NCI-H748 treated with DMSO at 0.1 percent for 48 hours (cell line): ENCODE data around the gene EIPR1.
"Not testable (repeated sequence)": the region's sequence is repeated elsewhere in the genome, so short reads cannot be mapped to it uniquely, and the experiment has no call there.

Source experiments
- DNase-seq: peaks from one replicate; lab custom pipeline; 2025; lab: John Stamatoyannopoulos, UW

The EIPR1 gene

DNA sequence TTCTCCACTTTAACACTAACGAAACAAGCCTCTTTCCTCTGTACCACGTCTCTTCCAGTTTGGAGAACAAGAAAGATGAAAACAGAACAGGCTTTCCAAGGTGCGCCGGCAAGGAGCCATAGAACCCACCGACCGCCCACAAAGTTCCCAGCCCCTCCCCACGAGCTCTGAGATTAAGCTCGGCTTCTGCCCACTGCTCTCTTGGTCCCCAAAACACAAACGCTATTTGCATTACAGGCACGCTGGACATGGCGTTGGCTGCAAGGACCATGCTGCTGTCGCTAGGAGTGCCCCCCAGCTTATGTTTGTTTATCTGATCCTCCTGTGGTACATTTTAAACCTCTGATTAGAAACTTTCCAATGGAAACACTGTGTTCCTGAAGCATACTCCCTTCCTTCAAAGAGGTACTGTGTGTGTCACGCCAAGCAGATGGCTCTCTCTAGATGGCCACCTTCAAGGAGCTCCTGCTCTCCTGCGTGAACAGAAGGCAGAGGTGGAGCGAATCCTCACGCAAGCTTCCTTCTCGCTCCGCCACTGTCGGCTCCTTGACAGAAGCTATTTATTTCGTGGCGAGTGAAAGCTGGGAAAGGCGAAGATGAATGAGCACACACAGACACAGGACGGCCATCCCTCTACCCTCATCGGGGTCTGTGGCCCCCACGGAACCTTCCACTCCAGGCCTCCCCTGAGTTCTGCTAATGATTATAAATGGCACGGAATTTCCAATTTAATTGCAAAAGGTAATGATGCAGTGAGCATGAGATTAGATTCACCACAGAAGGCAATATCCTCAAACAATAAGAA is 166.2 kb downstream of the EIPR1 start:
- no peak for DNase-seq

DNA sequence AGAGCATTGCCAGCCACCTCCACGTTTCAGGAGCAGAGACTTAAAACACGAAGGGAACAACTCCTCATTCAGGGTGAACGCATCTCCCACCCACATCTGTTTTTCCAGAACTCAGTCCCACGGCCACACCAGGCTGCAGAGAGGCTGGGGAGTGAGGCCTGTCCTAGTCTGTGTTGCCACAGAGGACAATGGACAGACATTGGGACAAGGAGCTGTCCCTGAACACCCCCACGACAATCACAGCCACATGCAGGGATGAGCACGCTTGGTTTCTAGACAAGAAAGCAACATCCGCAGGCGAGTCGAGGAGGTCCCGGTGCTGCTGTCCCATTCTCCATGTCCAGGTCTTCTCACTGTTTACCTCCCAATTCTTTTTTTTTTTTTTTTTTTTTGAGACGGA is 167.4 kb downstream of the EIPR1 start:
- DNase-seq = no peak

DNA sequence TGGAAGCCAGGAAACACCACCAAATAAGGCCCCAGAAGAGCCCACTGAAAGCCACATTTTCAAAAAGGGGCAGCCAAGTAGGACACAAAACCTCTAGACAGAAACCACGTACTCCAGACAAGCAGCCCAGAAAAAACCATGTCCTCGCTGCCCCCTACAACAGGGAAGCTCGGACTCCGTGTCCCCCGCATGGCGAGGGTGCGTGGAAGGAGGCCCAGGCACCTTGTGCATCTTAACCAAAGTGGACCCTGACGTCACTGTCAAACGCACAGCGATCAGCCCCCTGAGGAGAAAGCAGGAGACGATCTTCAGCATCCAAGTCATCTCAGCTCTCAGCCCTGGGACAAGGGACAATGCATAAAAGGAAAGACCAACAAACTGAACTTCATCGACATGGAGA is 168.4 kb downstream of the EIPR1 start:
- DNase-seq = no peak

- no peak for DNase-seq
Observed at GRCh38 chr2:3208591-3208990, 169.0 kb downstream of the EIPR1 start.

GRCh38 chr2:3208179-3208578 is 169.4 kb downstream of the EIPR1 start:
- DNase-seq = no peak

DNA sequence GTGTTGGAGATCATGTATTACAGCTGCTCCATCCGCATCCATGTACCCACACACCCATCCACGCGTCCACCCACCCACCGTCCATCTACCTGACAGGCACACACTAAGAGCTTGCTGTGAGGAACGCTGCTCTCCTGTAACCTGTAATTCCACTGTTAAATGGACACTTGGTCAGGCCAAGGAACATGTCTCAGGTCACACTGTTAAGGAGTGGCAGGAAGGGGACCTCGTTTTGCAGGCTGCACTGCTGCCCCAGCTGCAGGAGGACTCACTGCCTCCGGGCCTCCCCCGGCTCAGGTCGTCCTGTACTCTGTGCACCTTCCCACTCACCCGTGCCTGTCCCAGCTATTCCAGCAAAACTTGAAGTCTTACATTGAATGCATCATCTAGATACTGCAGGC is 170.5 kb downstream of the EIPR1 start:
- DNase-seq = no peak

GRCh38 chr2:3205845-3206244 is 171.8 kb downstream of the EIPR1 start:
- DNase-seq = no peak

DNA sequence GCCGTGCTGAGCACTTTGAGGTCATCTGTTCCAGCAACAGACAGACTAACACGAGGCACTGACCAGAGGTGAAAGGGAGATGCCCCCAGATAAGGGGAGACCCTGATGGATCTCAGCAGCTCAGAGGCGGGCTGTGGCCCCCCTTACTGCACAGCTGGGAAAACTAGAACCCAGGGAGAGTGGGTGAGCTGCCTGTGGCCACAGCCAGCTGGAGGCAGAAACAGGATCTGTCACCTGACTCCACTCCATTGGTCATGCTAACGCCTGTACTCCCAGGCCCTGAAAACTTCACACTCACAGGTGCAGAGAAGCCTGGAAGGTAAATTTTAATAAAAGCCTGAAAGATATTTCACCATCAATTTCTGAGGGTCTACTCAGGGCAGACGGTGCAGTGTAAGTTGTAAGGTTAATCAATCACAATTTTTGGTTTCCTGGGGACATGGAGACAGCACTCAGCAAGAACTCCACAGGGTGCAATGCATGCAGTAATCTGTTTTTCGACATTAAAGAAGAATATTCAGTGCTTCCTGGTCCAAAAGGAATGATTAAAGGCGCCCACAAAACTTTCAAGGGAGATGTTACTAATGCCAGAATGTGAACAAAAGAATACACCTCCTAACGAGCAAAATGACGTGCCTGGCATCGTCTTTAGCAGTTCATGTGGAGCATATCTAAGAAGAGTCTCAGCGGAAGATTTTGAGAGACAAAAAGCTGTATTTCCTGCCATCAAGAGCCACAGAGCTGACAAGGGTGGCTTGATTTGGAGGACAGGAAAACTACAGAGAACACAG is 173.4 kb downstream of the EIPR1 start:
- DNase-seq = no peak

DNA sequence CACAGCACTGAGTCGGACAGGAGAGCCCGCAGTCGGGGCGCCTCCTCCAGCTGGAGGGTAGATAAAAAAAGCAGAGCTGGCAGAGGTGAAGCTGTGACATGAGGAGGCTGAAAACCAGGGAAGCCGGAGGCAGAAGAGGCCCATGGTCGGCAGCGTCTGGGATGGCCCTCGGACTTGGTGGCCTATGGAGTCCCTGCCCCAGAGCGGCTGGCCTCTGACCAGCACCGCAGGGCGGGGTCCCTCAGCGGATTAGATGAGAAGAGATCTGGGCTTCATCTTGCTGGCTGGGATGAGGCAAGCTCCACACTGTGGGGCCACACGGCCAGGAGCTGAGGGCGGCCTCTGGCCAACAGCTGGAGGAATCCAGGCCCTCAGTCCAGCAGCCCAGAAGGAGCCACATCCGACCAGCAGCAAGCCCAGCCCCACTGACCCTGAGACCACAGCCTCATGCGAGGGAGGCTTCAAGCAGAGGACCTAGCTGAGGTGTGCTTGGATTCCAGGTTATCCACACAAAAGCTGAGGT is 174.1 kb downstream of the EIPR1 start:
- no peak for DNase-seq

DNA sequence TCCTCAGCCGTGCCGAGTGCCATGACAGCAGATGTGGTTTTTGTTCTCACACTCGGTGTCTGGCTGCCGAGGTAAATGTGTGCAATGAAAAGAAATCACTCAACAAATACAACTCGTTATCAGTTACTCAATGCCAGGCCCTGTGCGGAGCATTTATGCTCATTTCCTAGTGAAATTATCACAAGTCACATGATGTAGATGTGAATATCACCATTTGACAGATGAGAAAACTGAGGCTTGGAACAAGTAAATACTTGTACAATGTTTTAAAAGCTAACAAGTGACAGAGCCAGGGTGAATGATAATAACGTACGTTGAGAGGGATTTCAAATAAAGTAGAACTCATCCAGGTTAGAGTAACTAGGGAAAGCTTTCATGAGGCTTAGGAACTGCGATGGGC is 174.7 kb downstream of the EIPR1 start:
- DNase-seq = no peak

GRCh38 chr2:3201281-3201680 is 176.3 kb downstream of the EIPR1 start:
- DNase-seq = no peak

- no peak for DNase-seq
Observed at GRCh38 chr2:3200420-3200939, 177.1 kb downstream of the EIPR1 start.

DNA sequence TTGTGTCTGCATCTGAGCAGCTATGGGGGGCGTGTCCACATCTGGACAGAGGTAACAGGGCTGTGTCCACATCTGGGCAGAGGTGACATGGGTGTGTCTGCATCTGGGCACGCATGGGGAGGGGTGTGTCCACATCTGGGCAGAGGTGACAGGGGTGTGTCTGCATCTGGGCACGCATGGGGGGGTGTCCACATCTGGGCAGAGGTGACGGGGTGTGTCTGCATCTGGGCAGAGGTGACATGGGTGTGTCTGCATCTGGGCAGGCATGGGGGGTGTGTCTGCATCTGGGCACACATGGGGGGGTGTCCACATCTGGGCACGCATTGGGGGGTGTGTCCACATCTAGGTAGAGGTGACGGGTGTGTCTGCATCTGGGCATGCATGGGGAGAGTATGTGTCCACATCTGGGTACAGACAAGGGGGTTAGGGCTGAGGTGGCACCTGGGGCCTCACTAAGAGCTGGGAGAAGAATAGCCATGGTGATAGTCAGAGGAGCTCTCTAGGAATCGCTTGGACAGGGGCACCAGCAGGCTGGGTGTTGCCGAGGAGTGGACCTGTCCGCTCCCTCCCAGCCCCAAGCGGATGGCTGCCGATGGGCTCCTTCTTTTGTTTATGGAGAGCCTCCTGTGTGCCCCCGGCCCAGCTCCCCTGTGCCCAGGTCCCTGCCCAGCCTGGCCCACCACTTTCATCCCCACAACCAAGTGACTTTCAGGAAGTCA is 177.8 kb downstream of the EIPR1 start:
- no peak for DNase-seq

GRCh38 chr2:3198671-3199192 is 178.9 kb downstream of the EIPR1 start:
- DNase-seq = not testable (repeated sequence)

DNA sequence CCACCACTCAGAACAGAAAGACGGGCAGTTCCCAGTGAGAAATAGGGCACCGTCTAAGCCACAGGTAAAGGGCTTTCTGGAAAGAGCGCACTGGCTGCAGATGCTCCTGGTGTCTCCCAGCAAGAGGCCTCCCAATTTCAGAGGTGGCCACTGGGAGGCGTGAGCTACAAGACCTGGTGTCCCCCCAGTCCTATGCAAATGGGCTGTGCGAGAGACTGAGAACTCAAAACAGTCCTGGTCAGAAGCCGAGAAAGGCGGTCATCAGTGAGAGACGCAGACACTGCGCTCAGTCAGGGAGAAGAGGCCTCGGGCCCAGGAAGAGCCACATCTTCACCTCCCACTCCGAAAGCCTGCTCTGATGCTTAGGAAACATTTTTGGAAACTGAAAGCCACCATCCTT is 179.5 kb downstream of the EIPR1 start:
- no peak for DNase-seq

DNA sequence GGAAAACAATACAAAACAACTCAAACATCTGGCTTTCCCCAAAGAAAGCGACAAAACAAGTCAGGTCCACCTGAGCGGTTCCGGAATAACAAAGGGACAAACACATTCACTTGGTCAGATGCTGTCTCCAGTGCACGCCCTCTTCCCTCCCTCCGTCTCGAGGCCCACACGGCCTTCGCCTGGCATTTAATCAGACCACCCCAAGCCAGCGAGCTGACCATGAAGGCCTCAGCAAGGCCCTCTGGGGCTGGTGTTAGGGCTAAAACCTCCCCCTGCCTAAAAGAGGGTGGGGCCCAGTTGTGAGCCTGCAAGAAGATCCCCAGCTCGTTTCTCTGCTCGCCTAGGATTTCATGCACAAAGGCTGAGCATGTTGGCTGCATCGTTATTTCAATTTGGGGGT is 180.3 kb downstream of the EIPR1 start:
- no peak for DNase-seq

DNA sequence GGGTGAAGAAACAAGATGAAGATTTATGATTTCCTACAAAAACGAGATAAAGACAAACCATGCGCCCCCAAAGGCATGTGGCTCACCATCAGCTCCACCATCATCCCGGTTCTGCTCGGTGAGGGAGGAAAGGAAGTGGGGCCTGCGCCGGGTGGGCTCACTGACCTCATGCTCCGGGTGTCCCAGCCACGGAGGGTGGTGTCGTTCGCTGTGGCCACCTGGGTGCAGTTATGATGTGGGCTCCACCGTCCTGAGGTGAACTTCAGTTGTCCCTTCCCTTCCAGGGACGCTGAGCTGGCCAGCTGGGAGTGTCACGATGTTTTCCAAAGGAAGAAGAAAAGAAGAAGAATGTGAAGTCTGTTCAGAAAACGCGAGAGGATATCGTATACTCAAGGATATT is 180.9 kb downstream of the EIPR1 start:
- no peak for DNase-seq

- no peak for DNase-seq
Observed at GRCh38 chr2:3195641-3196476, 181.8 kb downstream of the EIPR1 start.

DNA sequence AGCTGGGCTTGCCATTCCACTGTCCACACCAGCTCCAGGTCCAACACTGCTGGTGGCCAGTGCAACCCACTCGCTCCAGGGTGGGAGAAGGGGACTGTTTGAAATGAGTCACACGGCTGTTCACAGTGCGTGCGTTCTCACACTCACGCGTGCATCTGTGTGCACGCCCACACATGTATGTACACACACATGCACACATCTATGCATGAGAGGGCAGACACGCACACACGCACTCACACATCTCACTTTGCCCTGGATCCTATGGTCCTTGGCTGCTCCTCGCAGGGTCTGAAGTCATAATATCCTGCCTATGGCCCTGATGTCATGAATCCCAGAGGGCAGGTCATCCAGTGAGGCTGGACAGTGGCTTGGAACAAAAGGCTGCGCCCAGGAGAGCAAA is 182.8 kb downstream of the EIPR1 start:
- no peak for DNase-seq

GRCh38 chr2:3193443-3194330 is 183.9 kb downstream of the EIPR1 start:
- no peak for DNase-seq
